Measurements from ENCODE around the gene AMH. TPM values are rescaled to one million over a fixed set of nuclear protein-coding genes. Genes with fewer than 3 reads are reported as not detected.

AMH gene
- total and polyA plus RNA-seq, 2 of the 4 experiments (the other 2 are of a cell fraction), result 0.86 TPM; not detected in 1

GRCh38 chr19:2239173-2239572 lies 9.9 kb upstream of the AMH start:
- no peak overlapping the region for H2AFZ ChIP-seq (replicated peaks; ENCODE audit: low read length, poor library complexity)
- CTCF ChIA-PET, result interaction anchor here (0.6 to 1.0 kb wide), 4 partner anchors 81 to 372 kb away, joined by 3 to 5 read pairs (median 4); partner anchors contain the start of gene AP3D1
- no peaks in the 10 kb centered on the region for H3K27me3 ChIP-seq (ENCODE audit: control insufficient read depth, insufficient read depth, low read length)
- H3K4me1 ChIP-seq (ENCODE audit: control insufficient read depth, insufficient read depth, low read length), result peaks cover 22% of the 10 kb centered on the region
- no peak overlapping the region for H2AK5ac ChIP-seq (ENCODE audit: low read depth, low read length)
- H3K36me3 ChIP-seq (ENCODE audit: control insufficient read depth, insufficient read depth, low read length), result peaks cover 18% of the 10 kb centered on the region
- 0 out of 2 replicates have a peak overlapping the region, but pooled peaks have one; percentile 21 for H3K14ac ChIP-seq (replicated peaks; ENCODE audit: low read depth, low read length)
- H3K4me3 ChIP-seq (ENCODE audit: insufficient read depth, low read depth, low read length), result peak overlapping the region; percentile 25; the same call in 1 of the 2 replicates
- POLR2A ChIA-PET (ENCODE audit: unreplicated experiment), result interaction anchor here (0.7 to 1.4 kb wide), 4 partner anchors 10 to 76 kb away, joined by 4 to 22 read pairs (median 6); no protein-coding TSS in a partner anchor
- peak overlapping the region; percentile 54; the same call in 1 of the 2 replicates for H3K9ac ChIP-seq (ENCODE audit: low read depth, low read length)
- peak overlapping the region; percentile 11 for H2BK5ac ChIP-seq (ENCODE audit: low read depth, low read length, poor library complexity, severe bottlenecking)
- no peak overlapping the region for H3K18ac ChIP-seq (ENCODE audit: low read depth, low read length)
- H4K20me1 ChIP-seq (ENCODE audit: insufficient read depth, low read length), result peaks cover 66% of the 10 kb centered on the region
- peak overlapping the region in 1 of 2 experiments; percentile 31; a peak in 1 of 4 replicates for H4K8ac ChIP-seq (ENCODE audit: low read depth in 2 of 2, low read length in 2 of 2)
- no peak overlapping the region for H2AK9ac ChIP-seq (replicated peaks; ENCODE audit: low read depth, low read length, poor library complexity)
- no peak for ATAC-seq (ENCODE audit: low read depth)
- TF ChIP-seq MAZ (IDR thresholded peaks at IDR 0.05; ENCODE audit: borderline replicate concordance, low read depth, low read length) (no peak), MXI1 (IDR thresholded peaks at IDR 0.05; ENCODE audit: borderline replicate concordance, low read depth, low read length) (no peak), MAFK (IDR thresholded peaks at IDR 0.05; ENCODE audit: low read depth, low read length) (no peak), RFX5 (IDR thresholded peaks at IDR 0.05; ENCODE audit: low read depth, low read length) (no peak), POLR2A (IDR thresholded peaks at IDR 0.05; ENCODE audit: low read depth, low read length) (no peak), BHLHE40 (IDR thresholded peaks at IDR 0.05; ENCODE audit: low read depth, low read length) (no peak), RAD21 (IDR thresholded peaks at IDR 0.05; ENCODE audit: low read length) (no peak)
- peak overlapping the region; percentile 63 for H3K4me2 ChIP-seq (ENCODE audit: low read depth, low read length)
- peak overlapping the region; percentile 56; the same call in 1 of the 2 replicates for H3K4ac ChIP-seq (ENCODE audit: low read depth, low read length)
- peaks cover 4 to 64% of the 10 kb centered on the region in 2 experiments; a peak in 2 of 4 replicates for H3K79me1 ChIP-seq (ENCODE audit: low read depth in 1 of 2, low read length in 2 of 2)
- in situ Hi-C loops (cut with MboI; ENCODE audit: low sequenced_read_pairs), result no loop called here
- peak overlapping the region; percentile 42 for H3K56ac ChIP-seq (ENCODE audit: extremely low read depth, insufficient read depth, low read length)
- intact Hi-C loops (cut with micrococcal nuclease), result loop anchor here (5.0 kb wide), 1 partner anchor 373 kb away; no protein-coding TSS in a partner anchor
- H3K27ac ChIP-seq (ENCODE audit: insufficient read depth, low read length), result peak overlapping the region; percentile 16; the same call in 1 of the 2 replicates
- peaks cover 13% of the 10 kb centered on the region for H3K9me1 ChIP-seq (ENCODE audit: insufficient read depth, low read length)
- no peak overlapping the region for H4K91ac ChIP-seq (ENCODE audit: insufficient read depth, low read depth, low read length)
- H3K23ac ChIP-seq (ENCODE audit: low read depth, low read length), result peak overlapping the region; percentile 81
- H4K5ac ChIP-seq (ENCODE audit: low read depth, low read length), result no peak overlapping the region
- dilution Hi-C loops (cut with HindIII; ENCODE audit: low sequenced_read_pairs, unreplicated experiment), result no loop called here
- 60% methylated on average over 2 of the region's 10 CpGs; no CpG with 5 or more reads in 1 of the 2 experiments for WGBS, 2 experiments (ENCODE audit: extremely low coverage in 2 of 2, insufficient read length in 1 of 2)
- no peak overlapping the region for H2BK120ac ChIP-seq (ENCODE audit: low read depth, low read length)
- H2BK20ac ChIP-seq (ENCODE audit: low read depth, low read length), result no peak overlapping the region
- BruUV-seq (replicated peaks), result no TSS peak
- H2BK15ac ChIP-seq (ENCODE audit: low read depth, low read length), result no peak overlapping the region
- DNase-seq, result no peak
- no peaks in the 10 kb centered on the region for H3K9me3 ChIP-seq (ENCODE audit: control insufficient read depth, insufficient read depth, low read length)

Data from IMR-90 (cell line).